ENCODE results near the gene CHRDL2. TPM values are rescaled to one million over a fixed set of nuclear protein-coding genes. Genes with fewer than 3 reads are reported as not detected.

The CHRDL2 gene
- total and polyA plus RNA-seq, 8 donors = 0.92 to 38.4 (median 7.2) TPM; not detected in 1

DNA sequence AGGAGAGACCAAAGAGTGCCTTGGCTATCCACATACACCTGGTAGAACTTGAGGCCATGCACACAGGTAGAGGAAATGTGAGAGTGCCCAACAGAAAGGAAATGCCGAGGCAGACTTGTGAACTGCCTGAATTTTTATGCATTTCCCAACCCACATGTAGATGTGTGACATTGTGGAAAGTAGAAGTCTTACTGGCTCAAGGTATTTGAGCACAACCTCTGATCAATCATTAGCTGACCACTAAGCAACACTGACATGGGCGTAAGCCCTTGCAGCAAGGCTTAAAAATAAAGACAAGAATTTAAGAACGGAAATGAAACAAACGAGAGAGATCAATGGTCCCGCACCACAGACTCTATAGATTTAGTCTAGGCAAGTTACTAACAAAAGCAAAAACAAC is 76.2 kb downstream of the CHRDL2 start:
- DNase-seq = no peak
- Histone ChIP-seq H3K4me3 (no peak overlapping the region), H3K9me3 (no peaks in the 10 kb centered on the region), H3K27me3 (no peaks in the 10 kb centered on the region), H3K27ac (no peak overlapping the region), H3K4me1 (peaks cover 0 to 16% (median 7%) of the 10 kb centered on the region in 4 donors), H3K36me3 (peaks cover 0 to 26% (median 2%) of the 10 kb centered on the region in 4 donors)
- WGBS, 5 donors = 94 to 99% (median 97%) methylated on average over 5 of the region's 5 CpGs
- intact Hi-C loops (cut with DNase I; ENCODE audit: low total_unique reads) = no loop called here
- TF ChIP-seq, protein P1, sequence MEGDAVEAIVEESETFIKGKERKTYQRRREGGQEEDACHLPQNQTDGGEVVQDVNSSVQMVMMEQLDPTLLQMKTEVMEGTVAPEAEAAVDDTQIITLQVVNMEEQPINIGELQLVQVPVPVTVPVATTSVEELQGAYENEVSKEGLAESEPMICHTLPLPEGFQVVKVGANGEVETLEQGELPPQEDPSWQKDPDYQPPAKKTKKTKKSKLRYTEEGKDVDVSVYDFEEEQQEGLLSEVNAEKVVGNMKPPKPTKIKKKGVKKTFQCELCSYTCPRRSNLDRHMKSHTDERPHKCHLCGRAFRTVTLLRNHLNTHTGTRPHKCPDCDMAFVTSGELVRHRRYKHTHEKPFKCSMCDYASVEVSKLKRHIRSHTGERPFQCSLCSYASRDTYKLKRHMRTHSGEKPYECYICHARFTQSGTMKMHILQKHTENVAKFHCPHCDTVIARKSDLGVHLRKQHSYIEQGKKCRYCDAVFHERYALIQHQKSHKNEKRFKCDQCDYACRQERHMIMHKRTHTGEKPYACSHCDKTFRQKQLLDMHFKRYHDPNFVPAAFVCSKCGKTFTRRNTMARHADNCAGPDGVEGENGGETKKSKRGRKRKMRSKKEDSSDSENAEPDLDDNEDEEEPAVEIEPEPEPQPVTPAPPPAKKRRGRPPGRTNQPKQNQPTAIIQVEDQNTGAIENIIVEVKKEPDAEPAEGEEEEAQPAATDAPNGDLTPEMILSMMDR (IDR thresholded peaks at IDR 0.05) = no peak
- TF ChIP-seq POLR2AphosphoS5 (IDR thresholded peaks at IDR 0.05) (no peak), POLR2A (IDR thresholded peaks at IDR 0.05) (no peak), EP300 (IDR thresholded peaks at IDR 0.05) (no peak)

DNA sequence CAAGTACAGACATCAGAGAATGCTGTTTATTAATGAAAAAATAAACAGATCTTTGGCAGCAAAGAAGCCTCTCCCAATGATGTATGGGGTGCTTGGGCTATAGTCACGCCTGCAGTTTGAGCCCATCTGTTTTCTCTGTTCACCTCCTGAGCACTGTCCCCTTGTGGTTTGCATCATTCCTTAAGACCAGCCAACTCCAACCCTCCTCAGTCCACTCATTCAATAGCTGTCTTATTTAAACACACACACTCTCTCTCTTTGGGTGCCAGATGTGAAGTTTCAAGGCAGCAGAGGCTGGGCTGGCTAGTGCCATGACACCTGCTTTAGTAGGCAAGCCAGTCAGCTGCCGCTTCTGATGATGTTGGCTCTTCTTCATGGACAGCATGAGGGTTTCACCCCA is 80.7 kb downstream of the CHRDL2 start:
- 61 to 88% (median 77%) methylated on average over 2 of the region's 2 CpGs for WGBS, 5 donors
- H3K27ac ChIP-seq = peak overlapping the region in 2 of 5 donors; percentile 69 to 80

DNA sequence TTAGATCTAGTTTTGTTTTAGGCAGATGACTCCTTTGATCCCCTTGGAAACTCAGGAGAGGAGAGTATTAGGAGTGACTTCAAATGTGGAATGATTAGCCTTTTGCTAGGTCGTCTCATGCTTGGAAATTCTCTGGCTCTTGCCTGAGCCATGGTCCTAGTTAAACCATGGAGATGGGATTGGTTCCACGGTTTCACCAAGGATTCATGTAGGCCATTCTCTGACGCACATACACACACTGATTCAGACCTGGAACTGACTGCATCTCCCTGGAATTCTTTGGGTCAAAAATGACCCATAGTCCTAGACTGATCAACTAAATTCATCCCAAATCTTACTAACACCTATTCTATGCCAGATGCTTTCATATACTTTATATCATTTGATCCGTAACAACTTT is 82.3 kb downstream of the CHRDL2 start:
- no peak overlapping the region for H3K4me3 ChIP-seq
- no peaks in the 10 kb centered on the region for H3K27me3 ChIP-seq
- DNase-seq = no peak
- H3K36me3 ChIP-seq = peaks cover 0 to 55% (median 4%) of the 10 kb centered on the region in 4 donors
- TF ChIP-seq POLR2A (IDR thresholded peaks at IDR 0.05) (no peak), EP300 (IDR thresholded peaks at IDR 0.05) (no peak), POLR2AphosphoS5 (IDR thresholded peaks at IDR 0.05) (no peak)
- TF ChIP-seq, protein P1 (IDR thresholded peaks at IDR 0.05) = no peak
- peaks cover 0 to 23% (median 9%) of the 10 kb centered on the region in 4 donors for H3K4me1 ChIP-seq
- no peaks in the 10 kb centered on the region for H3K9me3 ChIP-seq
- intact Hi-C loops (cut with DNase I; ENCODE audit: low total_unique reads) = no loop called here
- 92 to 96% (median 93%) methylated on average over 4 of the region's 4 CpGs for WGBS, 5 donors
- H3K27ac ChIP-seq = peak overlapping the region in 3 of 5 donors; percentile 16 to 80 (median 69)

More for the DNA sequence above, 80.7 kb downstream of the CHRDL2 start:
- Histone ChIP-seq H3K4me1 (peaks cover 0 to 23% (median 9%) of the 10 kb centered on the region in 4 donors), H3K27me3 (no peaks in the 10 kb centered on the region), H3K4me3 (no peak overlapping the region), H3K36me3 (peaks cover 0 to 55% (median 2%) of the 10 kb centered on the region in 4 donors), H3K9me3 (no peaks in the 10 kb centered on the region)
- intact Hi-C loops (cut with DNase I; ENCODE audit: low total_unique reads) = no loop called here
- peak in 1 of 2 donors; percentile 79 for DNase-seq
- TF ChIP-seq, protein P1 (IDR thresholded peaks at IDR 0.05) = no peak
- TF ChIP-seq POLR2AphosphoS5 (IDR thresholded peaks at IDR 0.05) = peak in 1 of 3 donors; percentile 73

DNA sequence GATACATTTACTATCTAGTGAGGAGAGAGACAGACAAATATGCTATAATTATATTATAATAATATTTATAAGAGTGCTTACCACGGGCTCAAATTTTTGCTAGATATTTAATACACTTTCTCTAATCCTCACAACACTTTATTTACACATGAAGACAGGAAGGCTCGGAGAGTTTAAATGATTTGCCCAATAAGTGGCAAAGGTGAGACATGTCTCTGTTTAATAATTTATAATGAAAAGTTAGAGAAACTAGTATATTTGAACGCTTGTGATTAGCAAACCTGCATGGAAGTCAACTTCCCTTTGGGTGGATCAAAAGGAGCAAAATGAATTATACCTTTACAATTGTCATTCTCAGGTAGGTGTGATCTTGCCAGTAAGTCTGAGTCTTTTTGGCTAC is 83.4 kb downstream of the CHRDL2 start:
- Histone ChIP-seq H3K36me3 (peaks cover 0 to 55% (median 6%) of the 10 kb centered on the region in 4 donors), H3K27ac (peak overlapping the region in 3 of 5 donors; percentile 37 to 80 (median 69)), H3K4me3 (no peak overlapping the region), H3K9me3 (no peaks in the 10 kb centered on the region), H3K4me1 (peaks cover 0 to 23% (median 14%) of the 10 kb centered on the region in 4 donors), H3K27me3 (no peaks in the 10 kb centered on the region)
- 78 to 92% (median 88%) methylated on average over 3 of the region's 3 CpGs for WGBS, 5 donors
- intact Hi-C loops (cut with DNase I; ENCODE audit: low total_unique reads) = no loop called here
- TF ChIP-seq, protein P1 (IDR thresholded peaks at IDR 0.05) = no peak
- no peak for TF ChIP-seq POLR2A (IDR thresholded peaks at IDR 0.05)
- TF ChIP-seq EP300 (IDR thresholded peaks at IDR 0.05) = no peak
- no peak for TF ChIP-seq POLR2AphosphoS5 (IDR thresholded peaks at IDR 0.05)
- DNase-seq = no peak
